HG03045 (cell line): ENCODE data around the gene TDRD3.
"Not testable (repeated sequence)": the region's sequence is repeated elsewhere in the genome, so short reads cannot be mapped to it uniquely, and the experiment has no call there.

ENCODE experiments used
- ATAC-seq: cut with Tn5 transposase; IDR thresholded peaks from one replicate; pipeline ENCODE4 v1.9.1; 2021; ENCODE audit warnings: mild to moderate bottlenecking, moderate library complexity; ENCODE audit not compliant: unreplicated experiment

TDRD3 gene

DNA sequence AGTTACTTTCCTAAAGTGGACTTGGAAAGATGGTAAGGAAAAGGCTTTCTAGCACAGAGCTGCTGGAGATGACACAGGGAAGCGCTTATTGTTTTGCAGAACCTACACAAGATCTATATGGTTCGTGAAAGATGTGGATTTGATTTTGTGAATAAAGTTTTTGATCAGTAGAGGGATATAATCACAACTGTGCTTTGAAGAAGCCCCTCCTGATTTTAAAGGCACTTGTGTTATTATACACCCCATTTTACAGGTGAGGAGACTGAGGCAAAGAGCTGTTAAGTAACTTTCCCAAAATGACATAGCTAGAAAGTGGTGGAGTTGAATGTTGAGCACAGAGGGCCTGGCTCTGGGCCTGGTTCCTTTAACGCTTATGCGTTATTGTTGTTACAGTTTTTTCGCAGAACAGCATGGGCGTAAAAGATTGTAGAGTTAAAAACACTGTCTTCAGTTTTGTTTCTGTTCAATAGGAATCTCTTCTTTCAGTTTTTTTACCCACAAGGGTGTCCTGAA lies 1.4 kb downstream of the TDRD3 start:
- ATAC-seq, result no peak

DNA sequence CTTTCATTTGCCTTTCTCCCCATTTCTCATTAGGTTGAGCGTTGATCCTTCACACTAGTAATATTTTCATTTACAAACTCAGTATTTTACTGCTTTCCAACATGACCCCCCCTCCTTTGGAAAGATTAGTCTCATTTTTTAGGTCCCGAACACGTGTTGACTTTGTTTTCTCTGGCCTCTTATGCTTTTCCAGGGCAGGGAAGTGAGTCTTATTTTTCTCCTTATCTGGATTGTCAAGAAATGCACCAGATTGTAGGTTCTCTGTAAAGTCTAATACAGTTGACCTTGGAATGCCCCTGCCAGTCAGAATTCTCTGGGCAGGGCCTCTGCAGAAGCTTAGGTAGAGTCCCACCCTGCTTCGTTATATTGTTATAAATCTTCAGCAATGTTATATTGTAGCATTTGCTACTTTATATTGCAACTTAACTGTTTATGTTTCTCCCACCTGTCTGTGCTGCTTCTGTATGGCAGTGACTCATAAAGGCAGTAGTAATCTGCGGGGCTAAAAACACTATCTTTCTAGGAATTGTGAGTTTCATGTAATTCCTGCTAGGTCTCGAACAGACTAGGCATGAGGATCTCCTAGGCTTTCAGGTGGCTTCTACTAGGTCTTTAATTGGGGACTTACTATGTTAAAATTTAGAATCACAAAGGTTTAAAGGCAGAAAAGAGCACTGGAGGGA lies 2.0 kb downstream of the TDRD3 start:
- ATAC-seq, result no peak

DNA sequence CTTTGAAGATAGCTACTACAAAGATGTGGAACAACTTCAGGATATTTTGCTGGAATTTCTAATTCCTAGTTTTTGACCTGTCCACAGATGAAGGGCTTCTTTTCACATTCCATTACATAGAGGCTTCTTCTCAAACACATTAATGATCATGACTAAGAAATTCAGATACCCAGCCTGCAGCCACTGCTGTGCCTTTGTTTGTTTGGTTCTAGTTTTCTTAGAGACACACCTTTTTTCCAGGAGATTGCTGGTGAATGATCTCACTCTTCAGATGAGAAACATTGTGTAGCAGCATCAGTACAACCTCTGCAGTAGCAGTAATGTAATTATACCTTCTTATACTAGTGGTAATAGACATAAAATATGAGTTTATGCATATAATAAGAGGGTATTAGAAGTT lies 5.0 kb downstream of the TDRD3 start:
- ATAC-seq, result no peak

- ATAC-seq, result no peak
Observed at GRCh38 chr13:60407095-60407494, 10.1 kb downstream of the TDRD3 start.

- ATAC-seq, result not testable (repeated sequence)
Observed at GRCh38 chr13:60407852-60408251, 10.8 kb downstream of the TDRD3 start.

DNA sequence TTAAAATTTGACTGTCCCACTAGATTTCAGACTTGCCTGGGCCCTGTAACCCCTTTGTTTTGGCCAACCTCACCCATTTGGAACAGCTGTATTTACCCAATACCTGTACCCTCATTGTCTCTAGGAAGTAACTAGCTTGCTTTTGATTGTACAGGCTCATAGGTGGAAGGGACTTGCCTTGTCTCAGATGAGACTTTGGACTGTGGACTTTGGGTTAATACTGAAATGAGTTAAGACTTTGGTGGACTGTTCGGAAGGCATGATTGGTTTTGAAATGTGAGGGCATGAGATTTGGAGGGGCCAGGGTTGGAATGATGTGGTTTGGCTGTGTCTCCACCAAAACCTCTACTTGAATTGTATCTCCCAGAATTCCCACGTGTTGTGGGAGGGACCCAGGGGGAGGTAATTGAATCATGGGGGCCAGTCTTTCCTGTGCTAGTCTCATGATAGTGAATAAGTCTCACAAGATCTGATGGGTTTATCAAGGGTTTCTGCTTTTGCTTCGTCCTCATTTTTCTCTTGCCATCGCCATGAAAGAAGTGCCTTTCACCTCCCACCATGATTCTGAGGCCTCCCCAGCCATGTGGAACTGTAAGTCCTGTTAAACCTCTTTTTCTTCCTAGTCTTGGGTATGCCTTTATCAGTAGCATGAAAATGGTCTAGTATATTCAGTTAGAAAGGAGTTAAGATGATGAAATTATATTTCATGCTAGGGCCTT lies 12.7 kb downstream of the TDRD3 start:
- not testable (repeated sequence) for ATAC-seq

DNA sequence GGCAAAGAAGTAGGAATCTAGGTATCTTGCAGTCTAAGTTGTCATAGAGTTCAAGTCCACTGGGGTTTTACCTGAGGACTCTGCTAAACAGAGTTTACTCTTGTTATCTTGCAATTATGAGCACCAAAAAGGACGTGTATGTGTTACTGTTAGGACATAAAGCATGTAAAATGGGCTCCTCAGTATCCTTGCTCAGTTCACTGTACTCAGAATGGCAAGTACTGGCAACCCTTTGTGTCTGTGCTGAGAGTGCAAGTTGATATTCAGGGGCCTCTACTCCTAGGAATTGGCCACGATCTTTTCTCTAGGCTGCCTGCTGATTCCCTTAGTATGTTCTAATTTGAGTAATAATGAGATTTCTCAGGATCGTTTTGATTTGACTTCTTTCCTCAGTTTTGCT lies 13.3 kb downstream of the TDRD3 start:
- no peak for ATAC-seq

DNA sequence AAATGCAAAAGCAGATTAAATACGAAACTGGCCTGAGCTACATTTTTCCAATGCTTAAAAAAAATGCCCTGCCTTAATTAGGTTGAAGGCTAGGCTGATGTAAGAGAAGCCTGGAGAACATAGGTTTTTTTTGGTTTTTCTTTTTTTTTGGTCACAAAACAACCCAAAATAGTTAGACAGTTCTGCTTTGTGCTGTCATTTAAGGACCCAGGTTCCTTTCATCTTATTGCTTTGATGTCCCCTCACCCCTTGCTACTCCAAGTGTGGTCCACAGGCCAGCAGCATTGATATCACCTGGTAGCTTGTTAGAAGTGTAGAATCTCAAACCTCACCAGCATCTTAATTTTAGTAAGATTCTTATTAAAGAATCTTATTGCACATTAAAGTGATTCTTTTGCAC lies 14.4 kb downstream of the TDRD3 start:
- ATAC-seq, result no peak

- ATAC-seq, result no peak
Observed at GRCh38 chr13:60411983-60412382, 15.0 kb downstream of the TDRD3 start.

- no peak for ATAC-seq
Observed at GRCh38 chr13:60412909-60413616, 16.0 kb downstream of the TDRD3 start.

DNA sequence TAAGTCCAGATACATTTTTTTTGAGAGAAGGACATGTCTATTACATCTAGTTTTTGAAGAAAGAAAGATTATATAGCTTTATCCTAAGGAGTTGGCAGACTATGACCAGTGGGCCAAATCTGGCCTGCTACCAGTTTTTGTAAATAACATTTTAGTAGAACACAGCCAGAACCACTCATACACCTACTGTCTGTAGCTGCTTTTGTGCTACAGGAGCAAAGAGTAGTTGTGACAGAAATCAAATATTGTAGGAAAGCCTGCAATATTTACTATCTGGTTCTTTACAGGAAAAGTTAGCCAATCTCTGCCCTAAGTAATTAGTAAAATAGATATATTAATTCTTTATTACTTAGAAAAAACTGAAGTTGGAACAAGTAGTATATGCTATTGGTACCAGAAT lies 17.2 kb downstream of the TDRD3 start:
- ATAC-seq, result no peak

DNA sequence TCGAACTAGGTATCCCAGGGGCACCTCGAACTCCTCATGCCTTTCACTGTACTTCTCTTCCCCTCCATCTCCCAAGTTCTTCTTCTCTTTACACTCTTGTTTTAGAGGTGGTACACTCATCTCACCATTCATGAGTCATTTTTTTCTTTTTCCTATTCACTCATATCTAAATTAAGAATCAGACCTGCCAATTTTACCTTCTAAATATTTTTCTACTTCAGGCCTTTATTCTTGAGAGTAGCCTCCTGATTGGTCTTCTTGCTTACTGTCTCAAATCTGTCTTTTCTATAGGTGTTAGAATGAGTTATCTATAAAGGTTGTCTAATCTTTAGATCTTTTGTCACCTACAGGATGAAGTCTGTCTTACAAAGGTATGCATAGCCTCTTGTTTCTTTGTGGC lies 20.7 kb downstream of the TDRD3 start:
- no peak for ATAC-seq

DNA sequence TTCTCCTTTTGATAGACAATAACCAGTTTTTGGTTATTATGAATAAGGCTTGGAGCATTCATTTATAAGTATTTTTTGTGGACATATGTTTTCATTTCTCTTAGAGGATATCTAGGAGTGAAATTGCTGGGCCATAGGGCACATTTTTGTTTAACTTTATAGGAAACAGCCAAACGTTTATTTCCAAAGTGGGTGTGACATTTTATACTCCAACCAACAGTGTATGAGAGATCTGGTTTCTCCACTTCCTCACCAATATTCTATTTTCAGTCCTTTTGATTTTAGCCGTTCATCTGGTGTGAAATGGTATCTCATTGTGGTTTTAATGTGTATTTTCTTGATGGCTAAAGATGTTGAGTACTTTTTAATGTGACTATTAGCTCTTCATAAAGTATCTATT lies 21.9 kb downstream of the TDRD3 start:
- no peak for ATAC-seq

GRCh38 chr13:60425332-60425731 lies 28.3 kb downstream of the TDRD3 start:
- ATAC-seq, result no peak

DNA sequence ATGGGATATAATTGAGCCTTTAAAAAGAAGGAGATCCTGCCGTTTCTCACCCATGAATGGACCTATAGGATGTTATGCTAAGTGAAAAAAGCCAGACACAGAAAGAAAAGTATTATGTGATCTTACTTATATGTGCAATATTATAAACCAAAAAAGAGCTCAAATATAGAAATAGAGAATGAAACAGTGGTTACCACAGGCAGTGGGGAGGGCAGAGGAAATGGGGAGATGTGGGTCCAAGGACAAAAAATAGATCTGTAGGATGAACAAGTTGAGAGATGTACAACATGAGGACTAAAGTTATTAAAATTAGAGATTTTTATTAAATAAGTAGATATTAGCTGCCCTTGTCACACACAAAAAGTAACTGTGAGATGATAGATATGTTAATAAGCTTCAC lies 29.1 kb downstream of the TDRD3 start:
- no peak for ATAC-seq

GRCh38 chr13:60427285-60427684 lies 30.3 kb downstream of the TDRD3 start:
- ATAC-seq, result peak; percentile 51

DNA sequence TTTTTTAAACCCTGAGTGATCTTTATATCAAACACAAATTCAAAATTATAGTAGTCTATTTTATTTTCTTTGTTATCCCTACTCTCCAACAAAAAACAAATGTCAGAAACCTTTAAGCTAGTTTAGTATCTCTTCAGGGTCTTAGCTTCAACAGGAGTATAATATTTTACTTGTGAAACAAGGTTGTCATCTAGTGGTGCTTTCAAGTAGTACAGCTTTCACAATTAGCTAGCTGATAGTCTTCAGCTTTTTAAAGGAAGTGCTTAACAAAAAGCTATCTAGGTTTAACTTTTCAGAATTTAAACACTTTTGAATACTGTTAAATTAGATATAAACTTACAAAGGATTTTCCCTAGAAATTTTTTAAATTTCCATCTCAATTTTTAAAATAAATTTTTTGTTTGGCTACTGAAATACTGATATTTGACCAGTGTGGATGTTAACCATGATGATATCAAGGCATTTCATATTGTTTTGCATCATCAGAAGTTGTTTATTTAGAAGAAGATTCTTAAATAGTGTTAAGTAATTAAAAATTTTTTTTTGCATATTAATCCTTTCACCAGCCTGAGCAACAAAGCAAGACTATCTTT lies 34.2 kb downstream of the TDRD3 start:
- peak; percentile 72 for ATAC-seq

DNA sequence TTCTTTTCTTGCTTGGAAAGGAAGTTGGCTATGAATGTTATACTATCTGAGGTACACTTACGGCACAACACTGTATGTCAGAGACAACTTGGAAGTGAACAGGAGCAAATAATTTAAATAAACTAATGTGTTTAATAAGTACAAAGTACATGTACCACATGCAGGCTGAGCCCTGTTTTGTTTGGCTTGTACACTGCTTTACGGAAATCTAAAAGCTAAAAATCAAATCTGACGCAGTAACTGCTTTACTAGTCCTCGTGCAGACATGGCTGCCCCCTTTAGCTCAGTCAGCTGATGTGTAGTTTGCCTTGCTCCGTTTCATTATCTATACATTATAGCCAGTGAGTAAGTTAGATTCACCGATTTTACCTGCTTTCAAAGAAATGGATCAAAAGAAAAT lies 36.5 kb downstream of the TDRD3 start:
- no peak for ATAC-seq

- ATAC-seq, result peak; percentile 41
Observed at GRCh38 chr13:60435762-60436374, 38.8 kb downstream of the TDRD3 start.

- no peak for ATAC-seq
Observed at GRCh38 chr13:60439201-60439600, 42.2 kb downstream of the TDRD3 start.

- no peak for ATAC-seq
Observed at GRCh38 chr13:60441761-60442160, 44.7 kb downstream of the TDRD3 start.
